RWPE1 (cell line): ENCODE measurements around the gene TESK2.

Source experiments
- CTCF ChIA-PET: fragments of 350-600 bp; sonication (Branson Sonifier 250); formaldehyde crosslinking; extraction: SDS; loops from one replicate; lab custom pipeline; 2021; lab: Yijun Ruan, JAX
- POLR2A ChIA-PET: fragments of 400-600 bp; formaldehyde crosslinking; extraction: SDS; loops from one replicate; lab custom pipeline; 2020; ENCODE audit warnings: antibody characterized with exemption; ENCODE audit not compliant: low non-redundant PET; lab: Yijun Ruan, JAX
- DNase-seq: peaks from one replicate; pipeline ENCODE4 v3.0.0; 2012; ENCODE audit warnings: low spot score
- H3K27ac ChIP-seq: fragments of 450-650 bp; 2 replicates; pipeline ENCODE4 v1.5.1; 2017
- CTCF ChIP-seq: fragments of 450-650 bp; conservative IDR thresholded peaks from 2 replicates; pipeline ENCODE4 v1.5.1; 2017; ENCODE audit warnings: low read depth, mild to moderate bottlenecking

TESK2 gene

DNA sequence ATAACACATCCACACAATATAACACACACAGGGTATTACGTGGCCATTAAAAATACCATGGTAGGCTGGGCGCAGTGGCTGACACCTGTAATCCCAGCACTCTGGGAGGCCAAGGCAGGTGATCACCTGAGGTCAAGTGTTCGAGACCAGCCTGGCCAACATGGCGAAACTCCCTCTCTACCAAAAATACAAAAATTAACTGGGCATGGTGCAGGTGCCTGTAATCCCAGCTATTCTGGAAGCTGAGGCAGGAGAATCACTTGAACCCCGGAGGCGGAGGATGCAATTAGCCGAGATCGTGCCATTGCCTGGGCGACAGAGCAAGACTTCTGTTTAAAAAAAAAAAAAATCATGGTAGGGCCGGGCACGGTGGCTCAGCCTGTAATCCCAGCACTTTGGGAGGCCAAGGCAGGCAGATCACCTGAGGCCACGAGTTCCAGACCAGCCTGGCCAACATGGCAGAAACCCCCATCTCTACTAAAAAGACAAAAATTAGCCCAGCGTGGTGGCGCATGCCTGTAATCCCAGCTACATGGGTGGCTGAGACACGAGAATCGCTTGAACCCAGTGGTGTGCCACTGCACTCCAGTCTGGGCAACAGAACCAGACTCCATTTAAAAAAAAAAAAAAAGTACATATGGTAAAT is 188.3 kb downstream of the TESK2 start:
- peak overlapping the region; percentile 86 for H3K27ac ChIP-seq
- no peak for TF ChIP-seq CTCF
- no peak for DNase-seq
- CTCF ChIA-PET = interaction anchor here (0.6 to 2.6 kb wide), 3 partner anchors 25 to 288 kb away, joined by 3 to 14 read pairs (median 7); partner anchors contain the start of gene PRDX1
- POLR2A ChIA-PET = interaction anchor here (0.7 to 1.7 kb wide), 3 partner anchors 26 to 282 kb away, joined by 3 to 13 read pairs (median 3); no protein-coding TSS in a partner anchor

DNA sequence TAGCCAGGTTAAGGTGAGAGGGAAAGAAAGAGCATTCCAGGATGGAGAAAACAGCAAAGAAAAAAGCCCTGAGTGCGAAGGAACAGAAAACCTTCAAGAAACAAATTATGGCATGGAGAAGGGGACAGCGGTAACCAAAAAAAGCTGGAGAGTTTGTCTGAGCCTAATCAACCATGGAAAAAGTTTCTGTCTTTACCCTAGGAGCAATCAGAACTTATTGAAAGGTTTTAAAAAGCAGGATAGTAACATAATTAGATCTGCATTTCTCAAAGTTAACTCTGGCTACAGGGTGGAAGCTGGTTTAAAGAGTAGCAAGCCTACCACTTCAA is 190.3 kb downstream of the TESK2 start:
- ChIA-PET POLR2A (no interaction called here), CTCF (interaction anchor here (0.7 to 2.6 kb wide), 4 partner anchors 9 to 625 kb away, joined by 3 to 29 read pairs (median 13); no protein-coding TSS in a partner anchor)
- H3K27ac ChIP-seq = no peak overlapping the region
- TF ChIP-seq CTCF = no peak
- no peak for DNase-seq

GRCh38 chr1:45299981-45300668 is 190.8 kb downstream of the TESK2 start:
- peak; percentile 59 for DNase-seq
- CTCF ChIA-PET = interaction anchor here (0.5 to 2.6 kb wide), 8 partner anchors 8 to 624 kb away, joined by 3 to 29 read pairs (median 4); no protein-coding TSS in a partner anchor
- H3K27ac ChIP-seq = no peak overlapping the region
- POLR2A ChIA-PET = no interaction called here
- peak; percentile 81 for TF ChIP-seq CTCF

GRCh38 chr1:45299296-45299695 is 191.7 kb downstream of the TESK2 start:
- H3K27ac ChIP-seq = no peak overlapping the region
- CTCF ChIA-PET = interaction anchor here (0.6 to 2.6 kb wide), 5 partner anchors 7 to 289 kb away, joined by 3 to 29 read pairs (median 6); no protein-coding TSS in a partner anchor
- no peak for TF ChIP-seq CTCF
- POLR2A ChIA-PET = interaction anchor here (0.5 kb wide), 1 partner anchor 287 kb away, joined by 4 read pairs; no protein-coding TSS in a partner anchor
- DNase-seq = no peak

DNA sequence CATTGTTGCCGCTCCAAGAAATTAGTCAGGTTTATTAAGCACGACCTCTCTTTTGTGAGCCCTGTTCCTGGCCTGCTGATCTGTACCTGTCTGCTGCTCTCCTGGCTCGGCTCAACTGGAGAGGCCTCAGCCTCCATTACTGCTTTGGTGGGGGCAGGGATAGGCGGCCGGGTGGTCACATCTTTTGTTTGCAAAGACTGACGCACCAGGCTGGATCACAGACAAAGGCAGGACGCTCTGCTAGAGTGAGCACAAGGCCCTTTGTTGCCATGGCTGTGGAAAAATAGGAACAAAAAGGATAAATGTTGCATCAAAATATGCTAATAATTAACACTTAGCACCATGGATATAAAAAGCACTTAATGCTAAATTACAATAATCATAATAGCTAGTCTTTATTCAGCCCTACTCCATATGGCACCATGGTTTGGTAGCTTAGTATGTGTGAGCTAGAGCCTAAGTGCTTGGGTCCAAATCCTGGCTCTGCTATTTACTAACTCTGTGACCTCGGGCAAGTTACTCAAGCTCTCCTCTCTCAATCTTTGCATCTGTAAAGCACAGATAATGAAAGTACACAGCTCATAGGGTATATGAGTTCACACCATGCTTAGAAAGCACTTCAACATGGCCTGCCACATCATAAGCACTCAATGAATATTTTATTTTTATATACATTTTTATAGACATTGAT is 193.2 kb downstream of the TESK2 start:
- ChIA-PET CTCF (interaction anchor here (0.5 to 3.2 kb wide), 3 partner anchors 242 to 283 kb away, joined by 3 to 10 read pairs (median 5); no protein-coding TSS in a partner anchor), POLR2A (no interaction called here)
- DNase-seq = no peak
- no peak for TF ChIP-seq CTCF
- no peak overlapping the region for H3K27ac ChIP-seq
